ENCODE results near the gene NEURL1B.
A peak's percentile ranks its signal among the peaks of the same experiment; 100 is the strongest.
"Not testable (repeated sequence)": the region's sequence is repeated elsewhere in the genome, so short reads cannot be mapped to it uniquely, and the experiment has no call there.

Gene NEURL1B

GRCh38 chr5:172695232-172696054 is 54.4 kb downstream of the NEURL1B start:
- DNase-seq (ENCODE audit: low read depth) = no peak

GRCh38 chr5:172696171-172696849 is 55.2 kb downstream of the NEURL1B start:
- DNase-seq (ENCODE audit: low read depth) = no peak

- peak; percentile 77 for DNase-seq (ENCODE audit: low read depth)
These were observed 56.4 kb downstream of the NEURL1B start for GRCh38 chr5:172697123-172698121.

DNA sequence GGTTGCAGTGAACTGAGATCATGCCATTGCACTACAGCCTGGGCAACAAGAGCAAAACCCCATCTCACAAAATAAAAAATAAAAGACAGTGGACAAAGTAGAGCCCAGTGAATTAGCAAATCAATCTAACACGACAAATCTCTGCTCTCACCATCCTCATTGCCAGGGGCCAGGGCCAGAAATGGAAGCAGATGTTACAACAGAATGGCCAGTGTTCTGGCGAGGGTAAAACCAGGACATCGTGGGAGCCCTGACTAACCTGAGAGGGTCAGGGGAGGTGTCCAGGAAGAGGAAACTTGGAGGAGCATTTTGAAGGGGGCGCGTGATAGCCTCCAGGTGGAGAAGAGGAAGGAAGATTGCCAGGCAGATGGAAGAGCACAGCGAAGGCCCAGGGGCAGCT is 58.4 kb downstream of the NEURL1B start:
- no peak for DNase-seq (ENCODE audit: low read depth)

GRCh38 chr5:172699999-172700364 is 58.9 kb downstream of the NEURL1B start:
- no peak for DNase-seq (ENCODE audit: low read depth)

DNA sequence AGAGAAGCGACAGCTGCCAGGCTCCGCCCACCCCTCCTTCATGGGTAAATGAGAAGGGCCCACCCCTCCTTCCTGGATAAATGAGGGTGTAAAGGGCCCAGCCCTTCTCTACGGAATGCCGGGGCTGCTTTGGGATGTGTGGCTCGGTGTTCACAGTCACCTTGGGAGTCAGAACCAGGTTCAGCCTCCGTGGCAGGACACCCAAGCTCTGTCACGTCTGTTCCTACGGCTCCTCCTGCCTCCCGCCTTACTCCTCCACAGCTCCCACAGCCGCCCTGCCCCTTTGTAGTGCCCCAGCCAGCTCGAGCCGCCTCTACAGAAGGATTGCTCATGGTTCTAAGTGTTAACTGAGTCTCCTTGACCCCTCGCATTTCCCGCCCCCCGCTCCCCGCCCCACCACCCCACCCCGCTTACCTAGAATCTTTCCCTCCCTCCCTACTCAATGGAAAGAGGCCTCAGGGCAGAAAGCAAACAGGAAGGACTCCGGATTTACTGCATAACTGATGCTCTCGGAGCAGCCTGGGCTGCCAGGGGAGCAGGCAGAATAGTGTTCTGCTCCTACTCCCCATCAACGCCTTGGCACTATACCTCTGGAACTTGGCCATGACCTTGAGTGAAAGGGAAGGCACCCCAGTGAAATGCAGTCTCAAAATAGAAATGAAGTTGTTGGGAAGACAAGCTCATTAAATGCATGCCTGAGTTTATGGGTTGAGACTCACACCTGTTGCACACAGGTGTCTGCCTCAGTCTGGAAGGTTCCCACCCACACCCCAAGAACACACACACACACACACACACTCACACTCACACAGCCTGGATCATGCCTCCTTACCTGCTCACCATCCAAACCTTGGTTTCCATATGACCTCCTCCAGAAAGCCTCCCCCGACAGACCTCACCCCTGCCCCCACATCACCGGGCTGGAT is 59.6 kb downstream of the NEURL1B start:
- DNase-seq (ENCODE audit: low read depth) = no peak

GRCh38 chr5:172701291-172701656 is 60.2 kb downstream of the NEURL1B start:
- DNase-seq (ENCODE audit: low read depth) = no peak

- DNase-seq (ENCODE audit: low read depth) = no peak
These were observed 62.9 kb downstream of the NEURL1B start for GRCh38 chr5:172703952-172704351.

DNA sequence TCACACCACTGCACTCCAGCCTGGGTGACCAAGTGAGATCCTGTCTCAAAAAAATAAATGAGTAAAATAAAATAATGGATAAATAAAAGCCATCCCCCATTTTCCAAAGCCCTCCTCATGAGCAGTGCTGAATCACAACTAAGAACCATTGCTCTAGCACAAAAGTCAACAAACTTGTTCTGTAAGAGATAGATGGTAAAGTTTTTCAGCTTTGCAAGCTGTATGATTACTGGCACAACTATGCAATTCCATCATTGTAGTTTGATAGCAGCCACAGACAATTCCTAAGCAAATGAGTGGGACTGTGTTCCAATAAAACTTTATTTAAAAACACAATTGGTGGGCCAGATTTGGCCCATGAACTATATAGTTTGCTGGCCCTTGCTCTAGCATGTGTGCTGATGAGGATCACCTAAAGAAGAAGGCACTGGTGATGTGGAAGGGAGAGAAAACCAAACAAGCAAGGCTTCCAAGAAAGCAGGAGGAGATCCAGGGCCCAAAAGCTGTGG is 64.6 kb downstream of the NEURL1B start:
- DNase-seq (ENCODE audit: low read depth) = no peak

DNA sequence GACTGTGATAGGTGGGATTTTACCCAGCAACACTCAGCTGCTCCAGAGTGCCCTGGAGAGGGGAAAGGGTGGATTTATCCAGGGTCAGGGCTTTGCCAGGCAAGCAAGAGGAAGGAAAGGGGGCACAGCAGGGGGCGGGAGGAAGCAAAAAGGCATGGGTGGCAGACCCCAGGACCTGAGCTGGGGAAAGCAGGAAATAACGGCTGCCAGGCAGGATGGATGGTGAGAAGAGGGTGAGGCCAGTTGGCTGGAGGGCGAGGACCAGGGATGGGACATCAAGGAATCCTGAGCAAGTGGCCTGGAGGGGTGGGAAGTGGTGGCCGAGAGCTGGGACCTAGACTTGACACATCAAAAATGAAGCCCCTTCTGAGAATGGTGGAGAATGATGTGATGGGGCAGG is 65.7 kb downstream of the NEURL1B start:
- no peak for DNase-seq (ENCODE audit: low read depth)

GRCh38 chr5:172707285-172708182 is 66.5 kb downstream of the NEURL1B start:
- peak; percentile 67 for DNase-seq (ENCODE audit: low read depth)

DNA sequence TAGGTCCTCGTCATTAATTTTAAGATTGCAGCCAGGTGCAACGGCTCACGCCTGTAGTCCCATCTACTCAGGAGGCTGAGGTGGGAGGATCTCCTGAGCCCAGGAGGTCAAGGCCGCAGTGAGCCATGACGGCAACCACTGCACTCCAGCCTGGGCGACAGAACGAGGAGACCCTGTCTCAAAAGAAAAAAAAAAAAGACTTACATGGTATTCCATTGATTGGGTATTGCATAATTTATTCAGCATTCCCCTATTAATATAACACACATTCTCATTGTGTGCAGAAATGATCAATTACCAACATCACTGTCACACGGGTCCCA is 67.1 kb downstream of the NEURL1B start:
- DNase-seq (ENCODE audit: low read depth) = no peak

- DNase-seq (ENCODE audit: low read depth) = no peak
These were observed 69.6 kb downstream of the NEURL1B start for GRCh38 chr5:172710676-172711075.

DNA sequence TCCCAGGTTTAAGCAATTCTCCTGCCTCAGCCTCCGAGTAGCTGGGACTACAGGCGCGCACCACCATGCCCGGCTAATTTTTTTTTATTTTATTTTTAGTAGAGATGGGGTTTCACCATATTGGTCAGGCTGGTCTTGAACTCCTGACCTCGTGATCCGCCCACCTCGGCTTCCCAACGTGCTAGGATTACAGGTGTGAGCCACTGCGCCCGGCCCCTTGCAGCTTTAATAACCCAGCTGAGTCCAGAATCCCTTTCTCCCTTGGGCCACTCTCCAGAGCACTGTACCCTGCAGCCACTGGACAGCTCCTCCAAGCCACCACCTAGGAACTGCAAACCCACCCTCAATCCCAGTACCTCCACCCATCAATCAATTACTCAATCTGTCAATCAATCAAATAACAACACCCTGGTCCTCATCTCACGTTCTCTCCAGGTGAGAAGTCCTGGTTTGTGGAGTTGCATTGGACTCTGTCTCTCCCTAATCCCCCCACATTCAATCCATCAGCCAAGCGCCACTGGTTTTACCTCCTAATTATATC is 70.3 kb downstream of the NEURL1B start:
- not testable (repeated sequence) for DNase-seq (ENCODE audit: low read depth)

DNA sequence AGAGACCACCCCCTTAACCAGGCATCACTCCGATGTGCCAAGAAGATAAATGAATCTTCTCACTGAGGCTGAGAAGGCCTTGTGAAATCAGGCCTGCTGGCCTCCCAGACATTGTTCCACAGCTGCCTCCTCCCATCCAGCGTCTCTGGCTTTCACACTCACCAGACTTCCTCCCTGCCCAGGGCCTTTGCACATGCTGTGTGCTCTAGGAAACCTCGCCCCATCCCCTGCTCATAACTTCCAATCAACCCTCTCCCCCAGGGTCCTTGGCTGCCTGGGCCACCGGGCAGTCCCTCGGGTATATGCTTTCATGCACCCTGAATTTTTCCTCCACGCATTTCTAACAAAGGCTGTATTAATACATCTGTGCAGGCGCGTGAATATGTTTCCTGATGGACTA is 71.5 kb downstream of the NEURL1B start:
- DNase-seq (ENCODE audit: low read depth) = no peak

GRCh38 chr5:172713113-172713808 is 72.2 kb downstream of the NEURL1B start:
- DNase-seq (ENCODE audit: low read depth) = no peak

GRCh38 chr5:172713809-172714490 is 72.9 kb downstream of the NEURL1B start:
- no peak for DNase-seq (ENCODE audit: low read depth)
